A549 (cell line): Measurements from ENCODE around the gene IL21.

Source experiments
- BCL3 ChIP-seq: fragments of >200 bp; sonication (Bioruptor Twin); formaldehyde crosslinking; IDR thresholded peaks from 3 replicates; pipeline ENCODE4 v1.6.1; 2016
- CEBPB ChIP-seq, 2 experiments: fragments of >200 bp in 1 of 2; sonication (Bioruptor Twin) in 1 of 2; formaldehyde crosslinking in 1 of 2; IDR thresholded peaks; 2 replicates each; pipeline ENCODE4 v1.6.1; 2012 to 2016
- CTCF ChIP-seq: fragments of >200 bp; sonication (Bioruptor Twin); formaldehyde crosslinking; IDR thresholded peaks from 3 replicates; pipeline ENCODE4 v1.5.1; 2016
- EP300 ChIP-seq, 2 experiments: fragments of >200 bp; sonication (Bioruptor Twin); formaldehyde crosslinking; IDR thresholded peaks; 2 replicates in 1 of 2; 3 replicates in 1 of 2; pipeline ENCODE4 v1.6.1; 2016 to 2017
- HEYL ChIP-seq: fragments of 250-450 bp; sonication (Bioruptor Pico); IDR thresholded peaks from 2 replicates; pipeline ENCODE4 v1.8.0; 2021; ENCODE audit warnings: mild to moderate bottlenecking, moderate library complexity
- MAFK ChIP-seq: fragments of 450-650 bp; IDR thresholded peaks from 2 replicates; pipeline ENCODE4 v1.6.1; 2014; ENCODE audit not compliant: partially characterized antibody
- MAZ ChIP-seq: fragments of 150-350 bp; IDR thresholded peaks from 2 replicates; pipeline ENCODE4 v1.6.1; 2014; ENCODE audit warnings: antibody characterized with exemption, low read depth, low read length, borderline replicate concordance
- RAD21 ChIP-seq, 2 experiments: fragments of >200 bp in 1 of 2; sonication (Bioruptor Twin) in 1 of 2; formaldehyde crosslinking in 1 of 2; IDR thresholded peaks in 1 of 2; conservative IDR thresholded peaks in 1 of 2; 2 replicates in 1 of 2; 3 replicates in 1 of 2; pipeline ENCODE4 v1.6.1; 2012 to 2018; ENCODE audit warnings: inconsistent platforms in 1 of 2
- RCOR1 ChIP-seq: fragments of 150-350 bp; IDR thresholded peaks from 2 replicates; pipeline ENCODE4 v1.6.1; 2014; ENCODE audit warnings: antibody characterized with exemption, low read length, low read depth
- RNF2 ChIP-seq: fragments of 200-600 bp; sonication (generic); IDR thresholded peaks from 2 replicates; pipeline ENCODE4 v1.6.1; 2016; ENCODE audit warnings: low read depth, mild to moderate bottlenecking, antibody characterized with exemption, moderate library complexity, borderline replicate concordance
- TFCP2L1 ChIP-seq: fragments of 250-450 bp; sonication (Bioruptor Pico); IDR thresholded peaks from 2 replicates; pipeline ENCODE4 v1.5.0; 2021; ENCODE audit warnings: mild to moderate bottlenecking

- TF ChIP-seq CTCF (no peak), RAD21 (conservative IDR thresholded peaks at IDR 0.05 in 1 of 2, IDR thresholded peaks at IDR 0.05 in 1 of 2) (no peak), RCOR1 (no peak), CEBPB (IDR thresholded peaks at IDR 0.05) (no peak), MAFK (no peak), HEYL (no peak), BCL3 (no peak), EP300 (IDR thresholded peaks at IDR 0.05) (no peak), RNF2 (no peak), TFCP2L1 (no peak), MAZ (no peak)
Observed at GRCh38 chr4:122635205-122635604, 14.3 kb upstream of the IL21 start.
